Naive B cell (primary cell): ENCODE results near the gene HIVEP2. TPM values are rescaled to one million over a fixed set of nuclear protein-coding genes. Genes with fewer than 3 reads are reported as not detected.

Experiments used
- ATAC-seq, 2 donors: fragments of 150-1000 bp; cut with Tn5 transposase; 2 replicates each; pipeline ENCODE4 v1.10.0; 2021; ENCODE audit warnings: low read depth in 2 of 2, mild to moderate bottlenecking in 2 of 2, moderate library complexity in 2 of 2
- DNase-seq: peaks from one replicate; pipeline ENCODE4 v3.0.0; 2022
- H3K27ac Mint-ChIP-seq, 6 donors: one replicate each; pipeline ENCODE4 v1.8.0; 2020 to 2022; ENCODE audit warnings: mild to moderate bottlenecking in 6 of 6, mixed read lengths in 6 of 6, moderate library complexity in 5 of 6, inconsistent platforms in 2 of 6
- H3K27me3 Mint-ChIP-seq, 3 donors: one replicate each; pipeline ENCODE4 v1.8.0; 2021 to 2022; ENCODE audit warnings: mixed read lengths in 3 of 3, mild to moderate bottlenecking in 1 of 3
- H3K36me3 Mint-ChIP-seq, 2 donors: one replicate each; pipeline ENCODE4 v1.8.0; 2020 to 2022; ENCODE audit warnings: mixed read lengths in 2 of 2, inconsistent platforms in 1 of 2, mild to moderate bottlenecking in 1 of 2
- H3K4me1 Mint-ChIP-seq, 3 donors: one replicate each; pipeline ENCODE4 v1.8.0; 2020 to 2022; ENCODE audit warnings: mixed read lengths in 3 of 3, inconsistent platforms in 1 of 3, mild to moderate bottlenecking in 1 of 3, moderate library complexity in 1 of 3
- H3K4me3 Mint-ChIP-seq, 8 donors: one replicate each; pipeline ENCODE4 v1.8.0; 2020 to 2022; ENCODE audit warnings: mild to moderate bottlenecking in 8 of 8, mixed read lengths in 8 of 8, moderate library complexity in 8 of 8, inconsistent platforms in 2 of 8
- H3K9me3 Mint-ChIP-seq, 7 donors: one replicate each; pipeline ENCODE4 v1.8.0; 2020 to 2022; ENCODE audit warnings: mixed read lengths in 7 of 7, mild to moderate bottlenecking in 5 of 7, inconsistent platforms in 2 of 7, moderate library complexity in 1 of 7
- polyA plus RNA-seq, 6 donors: library from polyadenylated mRNA; unstranded; fragments of 300-500 nt; fragmentation: Illumina TruSeq; gene quantifications; one replicate each; pipeline ENCODE4 v1.2.3, GENCODE V29; 2021; ENCODE audit warnings: low read depth in 6 of 6

Gene HIVEP2
- polyA plus RNA-seq, 6 donors from 2014 or later: 2.7 to 10.2 (median 5.4) TPM

DNA sequence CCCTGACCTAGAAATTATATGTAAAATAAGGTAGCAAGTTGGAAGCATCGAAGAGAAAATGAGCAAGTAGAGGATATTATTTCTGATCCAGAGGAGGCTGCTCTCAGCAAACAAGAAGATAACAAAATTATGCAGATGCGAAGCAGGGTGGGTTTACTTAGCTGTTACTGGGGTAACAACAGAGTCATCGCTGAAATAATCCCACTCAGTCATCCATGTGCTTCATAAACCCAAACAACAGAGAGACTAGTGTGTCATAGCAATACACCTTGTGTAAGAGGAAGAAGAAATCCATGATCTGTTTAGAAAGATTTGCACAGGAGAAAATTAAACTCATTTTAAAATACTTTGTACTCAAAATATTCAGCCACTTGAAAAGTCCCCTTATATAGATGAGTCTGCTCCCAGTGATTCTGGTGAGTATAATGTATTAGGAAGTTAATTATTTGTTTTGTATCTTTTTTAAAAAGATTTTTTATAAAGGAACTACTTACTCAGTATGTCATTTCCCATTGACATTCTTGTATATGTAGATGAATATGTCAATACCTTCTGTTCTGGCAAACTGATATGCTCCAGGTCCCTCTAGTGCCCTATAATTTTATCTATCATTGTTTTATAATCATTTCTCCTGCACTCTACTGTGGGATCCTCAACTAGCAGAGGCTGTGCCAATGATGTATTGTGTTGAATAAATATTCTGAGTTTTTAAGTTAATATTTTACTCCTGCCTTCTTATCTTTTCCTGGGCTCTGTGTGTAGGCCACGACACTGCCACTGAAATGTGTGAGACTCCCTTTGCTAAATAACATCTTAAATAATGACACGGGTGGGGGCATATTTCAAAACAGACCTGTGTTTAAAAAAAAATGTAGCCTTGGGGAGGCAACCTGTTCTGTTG, 8.6 kb upstream of the HIVEP2 start:
- Mint-ChIP-seq H3K4me1 (peaks cover 23 to 33% (median 31%) of the 10 kb centered on the region in 3 donors), H3K36me3 (no peaks in the 10 kb centered on the region), H3K27ac (peak overlapping the region in 5 of 6 donors; percentile 80 to 88 (median 86)), H3K4me3 (peak overlapping the region in 1 of 8 donors; percentile 26), H3K9me3 (no peaks in the 10 kb centered on the region), H3K27me3 (no peaks in the 10 kb centered on the region)
- DNase-seq: no peak
- ATAC-seq: no peak

DNA sequence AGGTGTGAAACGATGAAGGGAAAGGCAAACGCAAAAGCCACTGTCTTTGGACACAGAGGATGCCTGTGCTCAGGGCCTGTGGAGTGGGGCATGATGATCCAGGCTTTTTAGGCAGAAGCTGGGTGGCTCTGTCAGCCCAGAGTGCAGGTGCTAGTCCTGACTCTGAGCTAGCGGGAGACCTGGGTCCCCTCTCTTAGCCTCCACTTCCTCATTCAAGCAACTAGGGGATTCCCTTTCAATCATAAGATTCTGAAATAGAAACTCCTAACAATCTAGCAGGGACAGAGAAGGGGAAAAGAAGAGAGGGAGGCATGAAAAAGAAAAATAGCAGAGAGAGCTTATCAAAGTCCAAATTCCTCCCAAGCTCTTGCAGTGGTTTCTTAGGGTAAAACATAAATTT, 7.6 kb upstream of the HIVEP2 start:
- H3K9me3 Mint-ChIP-seq: no peaks in the 10 kb centered on the region
- peak; percentile 87 for ATAC-seq
- H3K36me3 Mint-ChIP-seq: no peaks in the 10 kb centered on the region
- peaks cover 27 to 41% (median 31%) of the 10 kb centered on the region in 3 donors for H3K4me1 Mint-ChIP-seq
- peak; percentile 78 for DNase-seq
- H3K27ac Mint-ChIP-seq: peak overlapping the region in 5 of 6 donors; percentile 19 to 88 (median 86)
- H3K4me3 Mint-ChIP-seq: peak overlapping the region in 6 of 8 donors; percentile 1 to 51 (median 36)
- H3K27me3 Mint-ChIP-seq: no peaks in the 10 kb centered on the region

DNA sequence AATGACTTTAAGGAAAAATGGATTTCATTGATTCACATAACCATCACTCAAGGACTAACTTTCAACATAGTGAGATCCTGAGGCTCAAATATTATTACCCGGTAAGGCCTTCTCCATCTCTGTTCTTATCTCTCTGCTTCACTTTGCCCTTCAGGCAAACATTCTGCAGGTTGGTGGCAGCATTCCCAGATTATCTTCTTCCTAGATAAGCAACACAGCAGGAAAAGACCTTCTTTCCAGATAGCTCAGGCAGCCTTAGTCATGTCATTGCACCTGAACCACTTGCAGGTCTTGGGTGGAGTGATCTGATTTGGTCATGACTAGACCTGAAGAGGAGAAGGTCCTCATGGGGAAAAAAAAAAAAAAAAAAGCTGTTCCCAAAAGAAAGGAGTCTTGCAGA, 5.3 kb upstream of the HIVEP2 start:
- peak overlapping the region in 1 of 8 donors; percentile 10 for H3K4me3 Mint-ChIP-seq
- no peaks in the 10 kb centered on the region for H3K9me3 Mint-ChIP-seq
- no peak for DNase-seq
- H3K36me3 Mint-ChIP-seq: no peaks in the 10 kb centered on the region
- H3K4me1 Mint-ChIP-seq: peaks cover 27 to 41% (median 36%) of the 10 kb centered on the region in 3 donors
- H3K27ac Mint-ChIP-seq: no peak overlapping the region
- H3K27me3 Mint-ChIP-seq: no peaks in the 10 kb centered on the region
- ATAC-seq: no peak

DNA sequence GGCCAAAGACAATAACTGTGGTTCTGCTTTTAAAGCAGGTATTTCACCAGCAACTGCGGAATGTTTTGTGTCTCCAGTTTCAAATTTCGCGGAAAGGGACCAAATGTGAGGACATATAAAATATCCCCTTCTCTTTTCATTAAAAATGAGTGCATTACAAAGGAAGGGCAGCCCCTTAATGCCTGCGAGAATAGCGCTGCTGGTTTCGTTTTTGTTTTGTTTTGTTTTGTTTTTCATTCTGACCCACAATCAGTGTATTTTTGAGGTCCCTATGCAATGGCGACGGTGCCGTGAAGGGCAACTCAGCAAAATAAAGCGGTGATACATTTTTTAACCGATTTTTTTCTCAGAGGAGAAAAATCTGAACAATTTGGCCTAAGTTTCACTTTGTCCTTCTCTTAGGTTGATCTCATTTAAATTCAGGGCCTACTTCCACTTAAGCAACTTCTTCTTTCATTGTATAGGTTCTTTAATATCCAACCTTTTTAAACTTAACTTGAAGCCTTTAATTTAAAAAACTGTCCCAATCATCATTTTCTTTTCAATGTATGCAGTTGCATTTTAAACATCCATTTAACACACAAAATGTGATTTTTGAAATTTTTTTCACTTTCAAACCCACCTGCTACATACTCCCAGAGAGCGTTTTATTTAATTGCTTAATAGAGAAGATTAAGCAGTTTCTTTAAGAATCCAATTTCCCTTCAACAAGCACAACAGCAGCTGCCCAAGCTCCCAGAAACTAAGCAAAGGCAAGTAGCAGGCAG, 2.9 kb upstream of the HIVEP2 start:
- Mint-ChIP-seq H3K4me1 (peaks cover 36 to 41% (median 38%) of the 10 kb centered on the region in 3 donors), H3K27me3 (peaks cover 0 to 4% (median 0%) of the 10 kb centered on the region in 3 donors), H3K27ac (peak overlapping the region; percentile 99 to 100 (median 100)), H3K4me3 (peak overlapping the region; percentile 85 to 98 (median 92)), H3K9me3 (no peaks in the 10 kb centered on the region), H3K36me3 (no peaks in the 10 kb centered on the region)
- peak; percentile 3 to 6 for ATAC-seq
- DNase-seq: no peak

DNA sequence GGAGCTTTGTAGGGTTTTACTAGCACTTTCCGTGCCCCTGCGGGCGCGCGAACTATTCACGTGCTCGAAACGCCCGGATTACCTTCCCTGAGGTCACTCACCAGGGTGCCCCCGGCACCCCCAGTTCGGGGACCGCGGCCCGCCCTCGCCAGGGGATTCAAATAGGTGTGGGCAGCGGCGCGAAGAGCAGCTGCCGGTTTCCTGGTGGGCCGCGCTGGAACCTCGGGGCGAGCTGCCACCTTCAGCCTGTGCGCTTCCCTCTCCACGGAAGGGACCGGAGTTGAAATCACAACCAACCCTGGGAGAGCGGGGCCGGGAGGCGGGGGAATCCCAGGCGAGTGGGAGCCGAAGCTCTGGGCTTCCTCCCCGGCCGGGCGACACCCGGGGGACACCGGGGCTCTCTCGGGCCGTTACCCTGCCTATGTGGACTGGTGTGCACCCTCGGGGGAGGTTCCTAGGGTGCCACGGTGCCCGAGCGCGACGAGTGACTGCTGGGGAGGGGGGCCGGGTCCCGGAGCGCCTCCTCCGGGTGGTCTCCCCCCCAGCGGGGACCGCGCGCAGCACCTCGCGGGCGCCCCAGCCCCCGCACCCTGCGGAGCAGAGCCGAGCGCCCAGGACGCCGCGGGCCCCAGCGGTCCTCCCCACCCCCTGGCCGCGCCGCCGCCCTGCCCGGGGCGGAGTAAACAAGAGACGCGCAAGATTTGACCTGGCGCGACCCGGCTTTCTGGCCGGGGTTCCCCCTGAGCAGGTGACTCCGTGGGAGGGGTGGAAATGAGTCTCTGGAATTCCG, 2.1 kb upstream of the HIVEP2 start:
- Mint-ChIP-seq H3K27ac (peak overlapping the region; percentile 100), H3K4me1 (peaks cover 35 to 38% (median 38%) of the 10 kb centered on the region in 3 donors), H3K9me3 (no peaks in the 10 kb centered on the region), H3K27me3 (peaks cover 0 to 4% (median 0%) of the 10 kb centered on the region in 3 donors), H3K36me3 (no peaks in the 10 kb centered on the region), H3K4me3 (peak overlapping the region; percentile 94 to 98 (median 96))
- peak; percentile 54 to 58 for ATAC-seq
- DNase-seq: peak; percentile 91

DNA sequence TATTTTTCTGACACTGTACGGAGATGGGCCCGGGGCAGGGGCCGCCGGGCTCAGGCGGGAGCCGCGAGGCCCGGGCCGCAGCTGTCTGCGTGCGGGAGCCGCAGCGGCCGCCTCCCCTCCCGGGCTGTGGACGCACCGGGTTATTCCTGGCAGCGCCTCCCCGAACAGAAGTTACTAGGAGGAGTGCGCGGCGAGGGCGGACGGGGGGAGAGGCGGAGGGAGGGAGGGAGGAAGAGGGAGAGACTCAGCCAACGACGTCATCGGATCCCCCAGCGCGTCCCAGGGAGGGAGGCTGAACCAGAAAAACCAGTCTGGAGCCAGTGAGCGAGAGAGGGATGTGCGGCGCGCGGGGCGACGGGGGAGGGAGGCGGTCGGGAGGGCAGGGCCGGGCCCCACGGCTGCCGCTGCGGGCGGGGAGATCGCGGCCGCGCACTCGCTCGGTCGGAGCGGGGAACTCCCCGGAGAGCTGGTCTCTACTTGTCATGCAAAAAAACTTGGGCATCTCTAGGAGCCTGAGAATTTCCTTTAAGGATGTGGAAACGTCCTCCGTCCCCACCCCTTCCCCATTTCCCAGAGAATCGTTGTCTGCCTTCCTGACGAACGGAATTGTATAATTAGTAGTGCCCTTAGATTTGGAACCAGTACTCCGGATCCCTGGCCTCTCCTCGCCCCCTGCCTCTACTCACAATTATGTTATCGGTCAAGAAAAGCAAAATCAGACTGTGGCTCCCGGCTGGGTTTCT, 1.4 kb upstream of the HIVEP2 start:
- H3K4me3 Mint-ChIP-seq: peak overlapping the region; percentile 94 to 98 (median 96)
- ATAC-seq (peak; percentile 34 to 36), DNase-seq (peak; percentile 84)
- peak overlapping the region; percentile 98 to 100 (median 99) for H3K27ac Mint-ChIP-seq
- peaks cover 0 to 4% (median 0%) of the 10 kb centered on the region in 3 donors for H3K27me3 Mint-ChIP-seq
- no peaks in the 10 kb centered on the region for H3K36me3 Mint-ChIP-seq
- H3K9me3 Mint-ChIP-seq: no peaks in the 10 kb centered on the region
- H3K4me1 Mint-ChIP-seq: peaks cover 31 to 44% (median 35%) of the 10 kb centered on the region in 3 donors

DNA sequence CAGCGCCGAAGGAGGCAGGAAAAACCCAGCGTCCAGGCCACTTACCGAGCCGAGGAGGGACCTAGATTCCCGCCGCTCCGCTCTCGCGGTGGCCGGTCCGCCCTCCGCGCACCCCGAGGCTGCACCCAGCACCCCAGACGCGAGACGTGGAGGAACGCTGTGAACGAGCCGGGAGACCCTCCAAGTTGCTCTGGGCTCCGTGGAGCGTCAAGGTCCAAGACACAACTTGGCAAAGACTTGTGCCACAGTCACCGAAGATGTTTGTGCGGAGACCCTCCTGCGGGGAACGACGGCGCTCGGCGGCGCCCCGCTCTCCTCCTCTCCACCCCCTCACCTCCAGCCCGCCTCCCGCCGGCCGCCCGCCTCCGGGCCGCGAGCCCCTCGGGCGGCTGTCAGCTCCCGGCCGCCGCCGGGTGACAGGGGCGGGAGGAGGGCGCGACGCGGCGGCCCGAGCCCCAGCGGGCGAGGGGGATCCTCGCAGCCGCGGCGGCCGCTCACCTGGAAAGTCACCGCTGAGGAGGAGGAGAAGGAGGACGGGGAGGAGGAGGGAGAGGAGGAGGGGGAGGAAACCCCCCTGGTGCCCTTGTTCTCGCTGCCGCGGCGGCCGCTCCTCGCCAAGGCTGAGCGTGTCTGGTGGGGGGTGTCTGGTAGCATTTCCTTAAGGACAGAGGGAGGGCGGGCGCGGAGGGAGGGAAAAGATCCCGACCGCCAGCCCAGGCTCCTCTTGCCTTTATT, 637 bp upstream of the HIVEP2 start:
- Mint-ChIP-seq H3K27ac (peak overlapping the region; percentile 93 to 100 (median 98)), H3K36me3 (no peaks in the 10 kb centered on the region), H3K9me3 (no peaks in the 10 kb centered on the region), H3K4me1 (peaks cover 31 to 51% (median 39%) of the 10 kb centered on the region in 3 donors), H3K27me3 (peaks cover 0 to 4% (median 0%) of the 10 kb centered on the region in 3 donors), H3K4me3 (peak overlapping the region; percentile 92 to 98 (median 96))
- DNase-seq (peak; percentile 69), ATAC-seq (peak; percentile 11 to 14)

DNA sequence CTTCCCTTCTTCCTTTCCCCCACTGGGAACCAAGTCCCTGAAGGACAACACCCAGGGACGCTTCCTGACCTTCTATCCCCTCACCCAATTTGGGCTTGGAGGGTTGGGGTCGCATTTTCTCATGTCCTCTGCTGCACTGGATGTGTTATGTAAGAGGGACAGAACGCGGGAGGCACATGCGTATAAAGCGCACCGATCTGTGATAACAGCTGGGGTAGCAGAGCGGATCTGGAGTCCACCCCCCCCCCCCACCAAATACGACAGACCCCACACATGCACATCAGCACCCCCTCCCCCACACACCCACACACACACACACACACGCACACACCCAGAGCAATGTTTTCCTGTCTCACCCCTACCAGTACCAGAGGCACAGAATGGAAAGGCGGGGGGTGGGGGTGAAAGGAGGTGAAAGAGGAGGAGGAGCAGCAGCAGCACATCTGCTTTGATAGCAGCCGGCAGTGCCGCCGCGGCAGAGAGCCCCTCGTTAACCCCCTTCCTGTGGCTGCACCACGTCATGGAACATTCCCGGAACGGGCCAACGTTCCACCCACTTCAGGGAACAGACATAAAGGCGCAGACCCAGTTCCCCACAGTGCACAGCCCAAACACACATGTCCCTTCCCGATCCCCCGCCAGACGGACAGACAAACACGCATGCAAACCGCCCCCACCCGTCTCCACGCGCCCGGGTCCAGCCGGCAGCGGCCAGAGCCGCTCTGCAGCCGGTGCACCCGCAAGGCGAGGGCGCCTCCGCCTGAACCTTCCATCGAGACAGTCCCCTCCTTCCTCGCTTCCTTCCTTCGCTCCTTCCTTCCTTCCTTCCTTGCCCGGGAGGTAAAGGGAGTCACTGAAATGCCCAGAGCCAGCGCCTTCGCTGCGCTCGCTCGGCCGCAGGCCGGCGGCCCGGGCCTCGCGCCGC, 590 bp downstream of the HIVEP2 start:
- Mint-ChIP-seq H3K9me3 (no peaks in the 10 kb centered on the region), H3K36me3 (no peaks in the 10 kb centered on the region), H3K4me3 (peak overlapping the region; percentile 96 to 100 (median 99)), H3K4me1 (peaks cover 34 to 55% (median 43%) of the 10 kb centered on the region in 3 donors), H3K27ac (peak overlapping the region; percentile 99 to 100 (median 100)), H3K27me3 (peaks cover 0 to 4% (median 0%) of the 10 kb centered on the region in 3 donors)
- ATAC-seq: peak; percentile 15 to 20
- peak; percentile 81 for DNase-seq

DNA sequence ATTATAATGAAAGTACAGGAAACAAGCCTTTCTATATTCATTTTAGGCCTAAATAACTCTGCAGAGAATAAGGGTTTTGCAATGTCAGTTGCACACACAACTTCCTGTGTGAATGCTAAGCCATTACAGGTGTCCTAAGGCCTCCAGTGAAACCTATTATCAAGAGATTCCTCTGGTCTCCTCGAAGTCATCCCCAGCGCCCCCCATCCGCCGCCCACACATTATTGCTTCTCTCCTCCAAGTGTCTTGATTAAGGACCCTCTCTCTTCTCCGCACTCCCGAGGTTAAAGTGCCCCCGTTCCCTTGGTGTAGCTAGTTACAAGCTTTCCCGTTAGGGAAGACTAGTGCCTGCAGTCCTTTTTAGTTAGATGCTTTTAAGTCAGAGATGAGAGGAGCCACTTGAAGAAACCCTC, 1.3 kb downstream of the HIVEP2 start:
- Mint-ChIP-seq H3K9me3 (no peaks in the 10 kb centered on the region), H3K27me3 (peaks cover 0 to 4% (median 0%) of the 10 kb centered on the region in 3 donors), H3K4me3 (peak overlapping the region; percentile 96 to 100 (median 99)), H3K4me1 (peaks cover 38 to 54% (median 47%) of the 10 kb centered on the region in 3 donors), H3K27ac (peak overlapping the region; percentile 99 to 100 (median 100)), H3K36me3 (no peaks in the 10 kb centered on the region)
- no peak for DNase-seq
- no peak for ATAC-seq

DNA sequence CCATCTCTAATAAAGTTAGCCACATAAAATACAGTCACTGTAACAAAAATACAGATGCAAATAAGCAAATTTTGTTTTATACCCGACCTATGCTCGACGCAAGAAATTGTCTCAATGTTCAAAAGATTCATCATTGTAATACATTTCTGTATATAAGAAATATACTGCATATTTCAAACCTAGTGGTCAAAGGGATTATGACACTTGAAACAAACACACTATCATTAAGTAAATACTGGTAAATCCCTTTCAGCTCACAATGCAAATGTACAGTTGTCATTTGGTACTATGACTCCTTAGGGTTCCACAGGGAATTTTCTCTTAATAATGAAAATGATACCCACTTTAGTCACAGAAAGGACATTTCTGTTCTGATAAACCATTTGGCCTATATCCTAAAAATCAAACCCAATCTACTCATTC, 2.2 kb downstream of the HIVEP2 start:
- H3K4me1 Mint-ChIP-seq: peaks cover 34 to 54% (median 39%) of the 10 kb centered on the region in 3 donors
- peaks cover 0 to 4% (median 0%) of the 10 kb centered on the region in 3 donors for H3K27me3 Mint-ChIP-seq
- peak overlapping the region in 6 of 8 donors; percentile 96 to 100 (median 98) for H3K4me3 Mint-ChIP-seq
- H3K27ac Mint-ChIP-seq: peak overlapping the region; percentile 13 to 100 (median 100)
- no peaks in the 10 kb centered on the region for H3K9me3 Mint-ChIP-seq
- H3K36me3 Mint-ChIP-seq: no peaks in the 10 kb centered on the region
- DNase-seq (peak; percentile 46), ATAC-seq (no peak)

DNA sequence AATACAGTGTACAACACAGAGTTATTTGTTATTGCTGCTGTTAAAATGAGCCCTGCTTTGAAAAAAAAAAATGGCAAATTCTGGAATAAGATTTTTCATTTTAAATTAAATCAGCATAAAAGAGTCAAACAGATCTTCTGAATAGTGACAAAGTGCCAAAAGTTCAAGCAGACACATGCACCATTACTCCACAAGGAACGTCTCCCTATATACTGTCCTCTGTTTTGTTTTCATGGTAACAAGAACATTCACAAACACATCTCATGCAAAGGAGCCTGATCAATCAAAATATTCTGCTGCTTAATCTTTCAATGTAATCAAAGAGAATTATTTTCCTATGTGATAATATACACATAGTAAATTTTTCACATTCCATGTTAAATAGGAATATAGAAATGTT, 2.7 kb downstream of the HIVEP2 start:
- Mint-ChIP-seq H3K27me3 (peaks cover 0 to 4% (median 0%) of the 10 kb centered on the region in 3 donors), H3K36me3 (no peaks in the 10 kb centered on the region), H3K27ac (peak overlapping the region in 3 of 6 donors; percentile 31 to 100 (median 100)), H3K9me3 (no peaks in the 10 kb centered on the region), H3K4me1 (peaks cover 34 to 54% (median 44%) of the 10 kb centered on the region in 3 donors), H3K4me3 (peak overlapping the region in 1 of 8 donors; percentile 96)
- DNase-seq: no peak
- no peak for ATAC-seq
